Smooth muscle cell (in vitro differentiated cells): ENCODE results near the gene TUT4. TPM values are rescaled to one million over a fixed set of nuclear protein-coding genes. Genes with fewer than 3 reads are reported as not detected.

Experiments
- DNase-seq: peaks from one replicate; lab custom pipeline; 2025; ENCODE audit not compliant: unreplicated experiment; lab: John Stamatoyannopoulos, UW
- H2AFZ ChIP-seq: fragments of 200-600 bp; sonication (generic); 2 replicates; pipeline ENCODE4 v1.6.0; 2016; ENCODE audit warnings: antibody characterized with exemption, low read depth, mild to moderate bottlenecking
- H3F3A ChIP-seq: fragments of 200-600 bp; sonication (generic); 2 replicates; pipeline ENCODE4 v1.6.0; 2017; ENCODE audit warnings: antibody characterized with exemption, low read depth
- H3K27ac ChIP-seq: fragments of 200-600 bp; sonication (generic); 2 replicates; pipeline ENCODE4 v1.5.1; 2016; ENCODE audit warnings: low read depth, mild to moderate bottlenecking
- H3K27me3 ChIP-seq: fragments of 200-600 bp; sonication (generic); 2 replicates; pipeline ENCODE4 v1.6.1; 2016; ENCODE audit warnings: low read depth, mild to moderate bottlenecking
- H3K36me3 ChIP-seq: fragments of 200-600 bp; sonication (generic); 2 replicates; pipeline ENCODE4 v1.5.1; 2016; ENCODE audit warnings: low read depth
- H3K4me1 ChIP-seq: fragments of 200-600 bp; sonication (generic); 2 replicates; pipeline ENCODE4 v1.5.1; 2016; ENCODE audit warnings: low read depth
- H3K4me2 ChIP-seq: fragments of 200-600 bp; sonication (generic); 2 replicates; pipeline ENCODE4 v1.6.0; 2016; ENCODE audit warnings: mild to moderate bottlenecking
- H3K4me3 ChIP-seq: fragments of 200-600 bp; sonication (generic); 2 replicates; pipeline ENCODE4 v1.5.1; 2016; ENCODE audit warnings: mild to moderate bottlenecking
- H3K79me2 ChIP-seq: fragments of 200-600 bp; sonication (generic); 2 replicates; pipeline ENCODE4 v1.6.0; 2016; ENCODE audit warnings: low read depth, mild to moderate bottlenecking
- H3K9ac ChIP-seq: fragments of 200-600 bp; sonication (generic); 2 replicates; pipeline ENCODE4 v1.6.0; 2016; ENCODE audit warnings: low read depth
- H3K9me3 ChIP-seq: fragments of 200-600 bp; sonication (generic); replicated peaks from 2 replicates; pipeline ENCODE4 v1.5.1; 2016; ENCODE audit warnings: low read depth
- H4K20me1 ChIP-seq: fragments of 200-600 bp; sonication (generic); 2 replicates; pipeline ENCODE4 v1.6.0; 2016; ENCODE audit warnings: low read depth
- WGBS: methylation state at CpG from one replicate; pipeline ENCODE4 v1.1.7; 2016; ENCODE audit warnings: low lambda C conversion rate; 5-methylcytosine and 5-hydroxymethylcytosine counted together
- polyA plus RNA-seq: library from polyadenylated mRNA; unstranded; fragments of >200 nt; fragmentation: Nextera tagmentation; extraction: Ambion mirVana; gene quantifications from 2 replicates; pipeline ENCODE4 v1.2.1, GENCODE V29; 2016
- total RNA-seq: library from RNA; depleted of rRNA; stranded (reverse); fragments of >200 nt; gene quantifications from 2 replicates; pipeline ENCODE4 v1.2.3, GENCODE V29; 2014
- TF ChIP-seq, protein P1 (sequence below): fragments of 200-600 bp; sonication (generic); IDR thresholded peaks from 2 replicates; pipeline ENCODE4 v1.5.1; 2017; ENCODE audit warnings: borderline replicate concordance, mild to moderate bottlenecking, antibody characterized with exemption; ENCODE audit not compliant: insufficient read depth, poor library complexity, severe bottlenecking

TUT4 gene
- total and polyA plus RNA-seq, 2 experiments from 2014 or later: 13.9 to 58.3 TPM

DNA sequence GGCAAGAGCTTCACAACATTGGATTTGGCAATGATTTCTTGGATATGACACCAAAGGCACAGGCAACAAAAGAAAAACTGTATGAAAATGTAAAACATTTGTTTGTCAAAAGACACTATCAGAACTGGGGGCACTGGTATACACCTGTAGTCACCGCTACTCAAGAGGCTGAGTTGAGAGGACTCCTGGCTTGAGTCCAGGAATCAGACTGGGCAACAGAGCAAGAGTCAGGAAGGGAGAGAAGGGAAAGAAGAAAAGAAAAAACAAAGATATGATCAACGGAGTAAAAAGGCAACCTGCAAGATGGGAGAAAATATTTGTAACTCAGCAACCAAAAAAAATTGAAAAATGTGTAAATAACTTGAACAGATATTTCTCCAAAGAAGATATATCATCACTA lies 6.0 kb upstream of the TUT4 start:
- Histone ChIP-seq H3K9me3 (no peaks in the 10 kb centered on the region), H3K27me3 (no peaks in the 10 kb centered on the region), H3K4me1 (peaks cover 13% of the 10 kb centered on the region), H2AFZ (no peak overlapping the region), H3K9ac (no peak overlapping the region), H3K4me2 (no peak overlapping the region), H3K4me3 (no peak overlapping the region), H3F3A (peaks cover 13% of the 10 kb centered on the region), H3K79me2 (no peaks in the 10 kb centered on the region), H3K27ac (no peak overlapping the region), H4K20me1 (no peaks in the 10 kb centered on the region), H3K36me3 (no peaks in the 10 kb centered on the region)
- DNase-seq: no peak
- 98% methylated on average over 2 of the region's 2 CpGs for WGBS
- TF ChIP-seq, protein P1, sequence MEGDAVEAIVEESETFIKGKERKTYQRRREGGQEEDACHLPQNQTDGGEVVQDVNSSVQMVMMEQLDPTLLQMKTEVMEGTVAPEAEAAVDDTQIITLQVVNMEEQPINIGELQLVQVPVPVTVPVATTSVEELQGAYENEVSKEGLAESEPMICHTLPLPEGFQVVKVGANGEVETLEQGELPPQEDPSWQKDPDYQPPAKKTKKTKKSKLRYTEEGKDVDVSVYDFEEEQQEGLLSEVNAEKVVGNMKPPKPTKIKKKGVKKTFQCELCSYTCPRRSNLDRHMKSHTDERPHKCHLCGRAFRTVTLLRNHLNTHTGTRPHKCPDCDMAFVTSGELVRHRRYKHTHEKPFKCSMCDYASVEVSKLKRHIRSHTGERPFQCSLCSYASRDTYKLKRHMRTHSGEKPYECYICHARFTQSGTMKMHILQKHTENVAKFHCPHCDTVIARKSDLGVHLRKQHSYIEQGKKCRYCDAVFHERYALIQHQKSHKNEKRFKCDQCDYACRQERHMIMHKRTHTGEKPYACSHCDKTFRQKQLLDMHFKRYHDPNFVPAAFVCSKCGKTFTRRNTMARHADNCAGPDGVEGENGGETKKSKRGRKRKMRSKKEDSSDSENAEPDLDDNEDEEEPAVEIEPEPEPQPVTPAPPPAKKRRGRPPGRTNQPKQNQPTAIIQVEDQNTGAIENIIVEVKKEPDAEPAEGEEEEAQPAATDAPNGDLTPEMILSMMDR: no peak

DNA sequence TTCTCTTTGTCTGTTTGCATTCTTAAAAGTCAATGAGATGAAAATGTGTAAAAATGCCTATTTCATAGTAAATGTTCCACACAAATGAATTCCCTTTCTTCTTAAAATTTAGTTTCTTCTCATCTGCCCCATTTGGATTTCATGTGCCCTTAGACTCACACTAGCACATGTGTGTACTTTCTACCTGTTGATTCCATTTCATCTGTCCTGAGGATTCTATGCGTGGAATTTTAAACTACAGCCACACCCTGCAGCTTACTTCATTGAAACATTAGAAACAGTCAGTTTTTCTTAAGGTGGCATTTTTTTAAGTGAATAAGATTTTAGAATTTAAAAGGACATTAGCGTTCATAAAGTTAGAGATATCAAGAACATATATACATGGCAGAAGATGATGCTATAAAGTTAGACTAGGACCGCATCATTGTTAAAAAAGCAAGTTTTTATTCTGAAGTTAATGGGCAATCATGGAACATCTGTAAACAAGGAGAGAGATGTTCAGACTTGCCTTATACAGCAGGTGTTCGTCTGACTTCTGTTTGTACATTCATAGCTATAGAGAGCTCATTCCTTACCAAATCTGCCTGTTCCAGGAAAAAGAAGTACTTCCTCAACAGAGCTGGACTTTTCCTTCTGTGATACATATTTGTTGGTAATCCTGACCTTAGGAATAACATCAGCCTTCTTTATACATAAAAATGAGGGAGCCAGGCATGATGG lies 3.9 kb upstream of the TUT4 start:
- peaks cover 16% of the 10 kb centered on the region for H3K4me1 ChIP-seq
- DNase-seq: no peak
- H3K36me3 ChIP-seq: no peaks in the 10 kb centered on the region
- no peak overlapping the region for H3K9ac ChIP-seq
- peaks cover 5% of the 10 kb centered on the region for H4K20me1 ChIP-seq
- H3F3A ChIP-seq: peaks cover 13% of the 10 kb centered on the region
- H3K4me2 ChIP-seq: no peak overlapping the region
- H3K27me3 ChIP-seq: no peaks in the 10 kb centered on the region
- no peak overlapping the region for H3K27ac ChIP-seq
- 83% methylated on average over 4 of the region's 4 CpGs for WGBS
- TF ChIP-seq, protein P1: no peak
- H3K79me2 ChIP-seq: peaks cover 2% of the 10 kb centered on the region
- no peak overlapping the region for H3K4me3 ChIP-seq
- H2AFZ ChIP-seq: no peak overlapping the region
- H3K9me3 ChIP-seq: no peaks in the 10 kb centered on the region

DNA sequence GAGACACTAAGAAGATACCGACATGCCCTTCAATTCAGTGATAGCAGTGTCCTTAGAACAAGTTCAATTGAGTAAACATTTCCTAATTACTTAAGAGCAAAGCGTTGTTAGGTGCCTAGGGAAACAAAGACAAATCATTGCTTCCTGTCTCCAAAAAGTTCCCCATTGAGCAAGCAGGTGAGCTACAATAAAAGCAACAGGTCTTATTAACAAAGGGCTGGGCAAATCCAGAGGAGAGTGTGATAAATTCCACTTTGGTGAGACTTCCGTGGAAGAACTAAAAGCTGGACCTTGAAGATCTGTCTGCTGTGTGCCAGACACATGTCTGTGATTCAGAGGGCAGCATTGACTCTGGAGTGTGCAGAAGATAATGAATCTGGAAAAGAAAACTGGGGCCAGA lies 1.9 kb upstream of the TUT4 start:
- H3K9me3 ChIP-seq: no peaks in the 10 kb centered on the region
- H3K27me3 ChIP-seq: no peaks in the 10 kb centered on the region
- peak overlapping the region; percentile 90 for H3K4me2 ChIP-seq
- H3F3A ChIP-seq: peaks cover 13% of the 10 kb centered on the region
- peaks cover 25% of the 10 kb centered on the region for H3K4me1 ChIP-seq
- TF ChIP-seq, protein P1: no peak
- H3K79me2 ChIP-seq: peaks cover 22% of the 10 kb centered on the region
- 12% methylated on average over 3 of the region's 3 CpGs for WGBS
- DNase-seq: no peak
- peak overlapping the region; percentile 25 for H3K27ac ChIP-seq
- H3K9ac ChIP-seq: no peak overlapping the region
- no peaks in the 10 kb centered on the region for H3K36me3 ChIP-seq
- peak overlapping the region; percentile 78 for H3K4me3 ChIP-seq
- peak overlapping the region; percentile 86 for H2AFZ ChIP-seq
- peaks cover 25% of the 10 kb centered on the region for H4K20me1 ChIP-seq

DNA sequence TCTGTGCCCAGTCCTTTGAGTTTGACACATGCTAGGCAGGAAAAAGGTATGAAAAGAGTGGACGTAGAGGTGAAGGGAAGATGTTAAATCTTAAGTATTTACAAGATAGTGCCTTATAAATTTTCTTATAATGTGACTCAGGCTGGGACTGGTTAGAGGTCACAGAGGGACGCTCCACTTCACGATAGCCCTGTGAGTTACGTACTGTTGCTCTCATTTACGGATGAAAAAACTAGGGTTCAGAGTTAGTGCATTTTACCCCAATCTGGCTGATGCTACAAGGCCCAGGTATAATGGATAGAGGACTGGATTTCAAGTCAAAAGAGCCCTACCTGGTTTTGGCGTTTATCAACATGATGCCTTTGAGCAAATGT lies 1.4 kb upstream of the TUT4 start:
- Histone ChIP-seq H4K20me1 (peaks cover 30% of the 10 kb centered on the region), H3K4me1 (peaks cover 25% of the 10 kb centered on the region), H3K9ac (peak overlapping the region; percentile 79), H3K9me3 (no peaks in the 10 kb centered on the region), H3K27me3 (no peaks in the 10 kb centered on the region), H3K79me2 (peaks cover 27% of the 10 kb centered on the region), H3K4me2 (peak overlapping the region; percentile 90), H3F3A (peaks cover 16% of the 10 kb centered on the region), H2AFZ (peak overlapping the region; percentile 86), H3K27ac (peak overlapping the region; percentile 72), H3K4me3 (peak overlapping the region; percentile 78), H3K36me3 (no peaks in the 10 kb centered on the region)
- DNase-seq: no peak
- TF ChIP-seq, protein P1: no peak
- 31% methylated on average over 6 of the region's 6 CpGs for WGBS
